Activated CD4-positive, alpha-beta T cell treated with anti-CD3 and anti-CD28 coated beads for 48 hours (primary cell): Measurements from ENCODE around the gene RAB5B.
A peak's percentile ranks its signal among the peaks of the same experiment; 100 is the strongest.
"Not testable (repeated sequence)": the region's sequence is repeated elsewhere in the genome, so short reads cannot be mapped to it uniquely, and the experiment has no call there.

Source experiments
- DNase-seq: peaks from one replicate; pipeline ENCODE4 v3.0.0-alpha.2; 2020

RAB5B gene

GRCh38 chr12:56020423-56021184 lies 46.7 kb downstream of the RAB5B start, which contains the start of gene IKZF4:
Gene IKZF4, plus strand, starts transcription at chr12:56021043. Its CDS starts 451 bp downstream, at chr12:56021494.
- DNase-seq, result peak; percentile 49

GRCh38 chr12:56021889-56022497 lies 48.1 kb downstream of the RAB5B start:
- DNase-seq, result no peak

GRCh38 chr12:56028511-56029165 lies 54.8 kb downstream of the RAB5B start:
- DNase-seq, result no peak

GRCh38 chr12:56029166-56029519 lies 55.3 kb downstream of the RAB5B start:
- no peak for DNase-seq

- DNase-seq, result peak; percentile 61
These were observed 55.9 kb downstream of the RAB5B start for GRCh38 chr12:56029666-56030293.

GRCh38 chr12:56031987-56032386 lies 58.1 kb downstream of the RAB5B start:
- DNase-seq, result peak; percentile 21

GRCh38 chr12:56034586-56035332 lies 60.9 kb downstream of the RAB5B start:
- DNase-seq, result no peak

- no peak for DNase-seq
These were observed 63.3 kb downstream of the RAB5B start for GRCh38 chr12:56037161-56037560.

- no peak for DNase-seq
These were observed 64.3 kb downstream of the RAB5B start for GRCh38 chr12:56038022-56038655.

GRCh38 chr12:56040151-56040550 lies 66.3 kb downstream of the RAB5B start:
- peak; percentile 44 for DNase-seq

- DNase-seq, result no peak
These were observed 67.2 kb downstream of the RAB5B start for GRCh38 chr12:56040963-56041551.

GRCh38 chr12:56041552-56042429 lies 67.9 kb downstream of the RAB5B start, which contains the start of gene RPS26:
Gene RPS26, plus strand, starts transcription at chr12:56041918. Its CDS starts 249 bp downstream, at chr12:56042167.
- DNase-seq, result peak; percentile 95

- not testable (repeated sequence) for DNase-seq
These were observed 68.5 kb downstream of the RAB5B start for GRCh38 chr12:56042430-56042813.

GRCh38 chr12:56042843-56043242 lies 69.0 kb downstream of the RAB5B start:
- no peak for DNase-seq
